Brain microvascular endothelial cell (primary cell): ENCODE measurements around the gene CNTD1.

Experiments used
- DNase-seq: peaks from one replicate; pipeline ENCODE4 v3.0.0-alpha.2; 2020
- H3K27ac ChIP-seq: fragments of 250-450 bp; sonication (Bioruptor Pico); 2 replicates; pipeline ENCODE4 v1.5.1; 2020; ENCODE audit warnings: mild to moderate bottlenecking, moderate library complexity
- H3K27me3 ChIP-seq: fragments of 250-450 bp; sonication (Bioruptor Pico); replicated peaks from 2 replicates; pipeline ENCODE4 v1.5.1; 2020; ENCODE audit warnings: mild to moderate bottlenecking
- H3K36me3 ChIP-seq: fragments of 250-450 bp; sonication (Bioruptor Pico); replicated peaks from 2 replicates; pipeline ENCODE4 v1.5.1; 2020; ENCODE audit warnings: mild to moderate bottlenecking
- H3K4me3 ChIP-seq: 2 replicates; pipeline ENCODE4 v1.5.1; 2011; ENCODE audit warnings: low read depth, mild to moderate bottlenecking, control low read depth, low read length, moderate library complexity
- in situ Hi-C: cut with HindIII; loops from 2 replicates; pipeline ENCODE4 v1.10.0; 2017; ENCODE audit warnings: low sequenced_read_pairs, low pct_ligation_motif_present
- TF ChIP-seq, protein P1 (sequence below): IDR thresholded peaks from 2 replicates; pipeline ENCODE4 v1.5.1; 2011; ENCODE audit warnings: low read depth, mild to moderate bottlenecking, moderate library complexity, low read length, control low read depth, inconsistent platforms; ENCODE audit errors: missing control alignments

CNTD1 gene, protein sequence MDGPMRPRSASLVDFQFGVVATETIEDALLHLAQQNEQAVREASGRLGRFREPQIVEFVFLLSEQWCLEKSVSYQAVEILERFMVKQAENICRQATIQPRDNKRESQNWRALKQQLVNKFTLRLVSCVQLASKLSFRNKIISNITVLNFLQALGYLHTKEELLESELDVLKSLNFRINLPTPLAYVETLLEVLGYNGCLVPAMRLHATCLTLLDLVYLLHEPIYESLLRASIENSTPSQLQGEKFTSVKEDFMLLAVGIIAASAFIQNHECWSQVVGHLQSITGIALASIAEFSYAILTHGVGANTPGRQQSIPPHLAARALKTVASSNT

DNA sequence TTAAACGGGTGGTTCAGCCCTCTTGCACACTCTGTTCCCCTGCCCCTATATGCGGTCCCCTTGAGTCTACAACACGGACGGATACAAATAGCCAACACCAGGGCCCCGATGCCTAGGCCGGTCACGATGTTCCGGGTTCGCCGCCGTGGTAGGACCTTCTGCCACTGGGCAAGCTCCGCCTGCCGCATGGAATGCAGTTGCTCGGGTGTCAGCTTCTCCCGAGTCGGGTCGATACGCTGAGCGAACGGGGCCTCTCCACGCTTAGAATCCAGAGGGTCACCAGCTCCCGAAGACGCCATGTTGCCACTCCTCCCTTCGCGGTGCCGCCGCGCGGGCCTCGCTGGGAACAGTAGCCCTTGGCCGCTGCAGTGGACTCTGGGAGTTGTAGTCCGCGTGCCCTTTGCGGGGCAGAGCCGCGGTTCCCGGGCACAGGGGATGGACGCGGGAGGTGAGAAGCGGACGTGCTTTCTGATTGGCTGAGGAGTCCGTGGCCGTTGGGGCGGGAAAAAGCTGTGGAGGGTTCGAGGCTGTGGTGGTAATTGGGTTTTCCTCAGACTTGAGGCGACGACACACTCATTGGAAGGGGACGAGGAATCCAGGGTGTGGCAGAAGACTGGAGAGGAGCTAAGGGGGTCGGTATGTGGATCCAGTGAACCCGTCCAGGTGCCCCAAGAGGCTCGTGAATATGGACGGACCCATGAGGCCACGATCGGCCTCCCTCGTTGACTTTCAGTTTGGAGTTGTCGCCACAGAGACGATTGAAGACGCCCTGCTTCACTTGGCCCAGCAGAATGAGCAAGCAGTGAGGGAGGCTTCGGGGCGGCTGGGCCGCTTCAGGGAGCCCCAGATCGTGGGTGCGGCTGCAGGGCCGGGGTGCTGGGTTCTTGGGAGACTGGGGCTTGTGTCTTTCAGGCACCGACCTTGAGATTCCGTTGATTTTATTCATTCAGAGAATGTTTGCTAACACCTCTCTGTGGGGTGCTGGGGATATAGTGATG lies at the start of gene CNTD1, which contains the start of gene COA3:
CNTD1 (plus strand) TSS at position 479 of the 998 bp plus-strand sequence; CDS start at position 686, 207 bp downstream.
COA3 (minus strand) TSS at position 322 of the 998 bp plus-strand sequence; CDS start at position 299, 23 bp downstream.
- DNase-seq = peak; percentile 78
- in situ Hi-C loops = no loop called here
- peak within 1 kb of the TSS; percentile 98 for H3K4me3 ChIP-seq
- H3K27me3 ChIP-seq = no peaks in the 10 kb centered on the region
- H3K27ac ChIP-seq = peak within 1 kb of the TSS; percentile 33
- TF ChIP-seq, protein P1, sequence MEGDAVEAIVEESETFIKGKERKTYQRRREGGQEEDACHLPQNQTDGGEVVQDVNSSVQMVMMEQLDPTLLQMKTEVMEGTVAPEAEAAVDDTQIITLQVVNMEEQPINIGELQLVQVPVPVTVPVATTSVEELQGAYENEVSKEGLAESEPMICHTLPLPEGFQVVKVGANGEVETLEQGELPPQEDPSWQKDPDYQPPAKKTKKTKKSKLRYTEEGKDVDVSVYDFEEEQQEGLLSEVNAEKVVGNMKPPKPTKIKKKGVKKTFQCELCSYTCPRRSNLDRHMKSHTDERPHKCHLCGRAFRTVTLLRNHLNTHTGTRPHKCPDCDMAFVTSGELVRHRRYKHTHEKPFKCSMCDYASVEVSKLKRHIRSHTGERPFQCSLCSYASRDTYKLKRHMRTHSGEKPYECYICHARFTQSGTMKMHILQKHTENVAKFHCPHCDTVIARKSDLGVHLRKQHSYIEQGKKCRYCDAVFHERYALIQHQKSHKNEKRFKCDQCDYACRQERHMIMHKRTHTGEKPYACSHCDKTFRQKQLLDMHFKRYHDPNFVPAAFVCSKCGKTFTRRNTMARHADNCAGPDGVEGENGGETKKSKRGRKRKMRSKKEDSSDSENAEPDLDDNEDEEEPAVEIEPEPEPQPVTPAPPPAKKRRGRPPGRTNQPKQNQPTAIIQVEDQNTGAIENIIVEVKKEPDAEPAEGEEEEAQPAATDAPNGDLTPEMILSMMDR = peak; percentile 24
- H3K36me3 ChIP-seq = no peaks in the 10 kb centered on the region

DNA sequence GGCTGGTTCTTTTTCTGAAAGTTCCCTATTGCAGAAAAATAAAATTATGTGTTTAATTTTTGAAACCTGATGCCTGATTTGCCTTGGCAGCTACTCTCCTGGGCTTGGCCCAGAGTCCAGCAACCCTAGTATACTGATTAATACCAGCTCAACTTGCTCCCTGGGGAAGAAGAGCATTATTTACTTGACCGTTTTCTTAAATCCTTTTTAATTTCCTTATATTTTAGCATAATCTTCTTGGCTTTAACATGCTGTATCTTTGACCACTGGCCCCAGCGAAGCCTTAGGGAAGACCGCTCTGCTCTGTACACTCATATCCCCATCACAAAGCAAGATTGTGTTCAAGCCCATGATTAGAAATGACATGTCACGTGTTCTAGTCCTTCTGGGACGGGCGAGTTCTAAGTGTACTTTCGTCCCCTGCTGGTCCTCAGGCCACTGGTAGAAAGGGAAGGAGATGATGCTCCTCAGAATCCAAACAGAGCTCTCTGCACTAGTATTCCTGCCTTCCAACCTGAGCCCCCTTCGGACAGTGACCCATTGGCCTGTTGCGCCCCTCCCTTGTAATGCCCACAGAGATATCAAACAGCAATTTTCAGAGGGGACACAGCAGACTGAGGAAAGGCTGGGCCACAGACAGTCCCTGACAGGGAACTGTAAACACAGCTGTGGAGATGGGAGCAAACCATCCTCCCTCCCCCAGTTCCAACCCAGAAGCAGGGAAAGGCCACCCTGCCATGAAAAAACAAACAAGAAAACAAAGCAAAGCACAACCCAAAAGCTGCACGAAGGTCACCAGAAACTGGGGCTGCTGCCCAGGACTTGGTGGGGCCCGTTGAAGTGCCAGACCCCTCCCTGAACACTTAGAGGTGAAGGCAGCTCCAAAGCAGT lies 49.5 kb upstream of the CNTD1 start:
- no peak overlapping the region for H3K4me3 ChIP-seq
- DNase-seq = no peak
- in situ Hi-C loops = no loop called here

DNA sequence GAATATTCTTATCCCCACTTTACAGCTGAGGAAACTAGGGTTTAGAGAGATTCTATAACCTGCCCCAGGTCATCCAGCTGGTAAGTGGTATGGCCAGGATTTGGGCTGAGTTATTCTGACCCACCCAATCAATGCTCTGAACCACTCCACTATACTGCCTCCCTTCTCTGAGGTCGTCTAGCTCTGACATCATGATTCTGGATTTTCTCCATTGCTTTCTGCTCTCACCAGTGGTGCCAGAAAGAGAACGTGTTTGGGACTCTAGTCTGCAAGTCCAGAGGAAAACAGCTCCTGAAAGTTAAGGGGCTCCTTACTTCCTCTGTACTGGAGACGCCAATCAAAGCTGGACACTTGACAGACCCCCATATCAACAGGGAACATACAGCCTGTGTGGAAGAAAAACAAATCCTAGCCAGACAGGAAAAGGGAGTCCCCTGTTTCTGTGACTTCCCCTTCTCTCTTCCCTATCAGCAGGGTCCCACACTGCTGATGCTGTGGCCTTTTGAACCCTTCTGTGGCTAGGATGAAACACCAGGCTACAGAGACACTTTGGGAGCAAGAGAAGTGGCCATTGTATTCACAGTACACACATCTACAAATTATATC lies 47.8 kb upstream of the CNTD1 start:
- Histone ChIP-seq H3K27ac (no peak overlapping the region), H3K27me3 (no peaks in the 10 kb centered on the region), H3K4me3 (no peak overlapping the region), H3K36me3 (no peaks in the 10 kb centered on the region)
- DNase-seq = no peak
- TF ChIP-seq, protein P1 = no peak
- in situ Hi-C loops = no loop called here

More for the DNA sequence above, 49.5 kb upstream of the CNTD1 start:
- TF ChIP-seq, protein P1 = no peak
- Histone ChIP-seq H3K36me3 (no peaks in the 10 kb centered on the region), H3K27me3 (no peaks in the 10 kb centered on the region), H3K27ac (no peak overlapping the region)

DNA sequence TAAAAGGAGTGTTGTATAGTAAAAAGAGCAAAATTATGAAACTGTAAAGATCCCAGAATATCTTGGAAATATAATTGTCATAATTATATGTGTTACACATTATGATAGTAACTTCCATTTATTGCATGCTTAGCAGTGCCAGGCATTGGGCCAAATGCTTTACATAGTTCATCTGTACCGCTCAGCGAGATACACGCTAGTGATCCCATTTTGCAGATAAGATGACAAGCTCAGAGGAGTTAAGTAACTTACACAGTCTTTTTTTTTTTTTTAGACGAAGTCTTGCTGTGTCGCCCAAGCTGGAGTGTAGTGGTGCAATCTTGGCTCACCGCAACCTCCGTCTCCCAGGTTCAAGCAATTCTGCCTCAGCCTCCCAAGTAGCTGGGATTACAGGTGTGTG lies 47.0 kb upstream of the CNTD1 start:
- in situ Hi-C loops = no loop called here
- no peak overlapping the region for H3K4me3 ChIP-seq
- H3K36me3 ChIP-seq = no peaks in the 10 kb centered on the region
- DNase-seq = peak; percentile 32
- TF ChIP-seq, protein P1 = no peak
- no peak overlapping the region for H3K27ac ChIP-seq
- no peaks in the 10 kb centered on the region for H3K27me3 ChIP-seq

DNA sequence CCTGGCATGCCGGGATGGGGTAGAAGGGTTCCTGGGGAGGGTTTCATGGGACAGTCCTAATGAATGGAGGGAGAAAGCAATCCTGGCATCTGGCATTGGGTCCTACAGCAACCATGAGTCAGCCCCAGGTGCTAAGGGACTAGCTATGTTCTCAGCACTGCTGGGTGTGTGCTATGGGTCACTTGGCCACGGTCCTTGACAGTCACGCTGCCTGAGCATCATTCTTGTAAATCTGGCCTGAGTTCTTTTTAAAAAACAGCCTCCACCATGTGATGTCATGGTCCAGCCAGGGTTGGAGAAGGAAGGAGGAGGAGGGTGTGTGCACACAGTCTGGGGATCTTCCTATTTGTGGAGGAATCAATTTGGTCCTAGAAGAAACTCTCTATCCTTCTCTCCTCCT lies 43.9 kb upstream of the CNTD1 start:
- DNase-seq = no peak
- Histone ChIP-seq H3K27me3 (peaks cover under 1% of the 10 kb centered on the region), H3K27ac (no peak overlapping the region), H3K4me3 (no peak overlapping the region), H3K36me3 (no peaks in the 10 kb centered on the region)
- in situ Hi-C loops = no loop called here
- TF ChIP-seq, protein P1 = no peak
